ENCODE data around the gene ATG101. TPM values are rescaled to one million over a fixed set of nuclear protein-coding genes. Genes with fewer than 3 reads are reported as not detected.

ATG101 gene
- total and polyA plus RNA-seq, 9 of the 15 experiments (the other 6 are each of a cell fraction or from before 2014, with no cell fraction given) = 2.9 to 52.4 (median 29.7) TPM

- TF ChIP-seq CBX8 (IDR thresholded peaks at IDR 0.05; ENCODE audit: borderline replicate concordance, extremely low read depth, low read depth, low read length, poor library complexity, severe bottlenecking) (no peak), SMARCA4 (IDR thresholded peaks at IDR 0.05) (peak; percentile 38; the same call in 1 of the 2 replicates), KDM1A (IDR thresholded peaks at IDR 0.05) (no peak), ZNF717 (CRISPR knock-in tag; IDR thresholded peaks at IDR 0.05) (no peak), JUND (IDR thresholded peaks at IDR 0.05; ENCODE audit: borderline replicate concordance, low read depth, low read length) (peak; percentile 82), JUND (tag; IDR thresholded peaks at IDR 0.05; ENCODE audit: borderline replicate concordance, low read depth, low read length) (peak; percentile 81; the same call in 1 of the 3 replicates), NFIX (CRISPR knock-in tag; IDR thresholded peaks at IDR 0.05; ENCODE audit: low read depth) (no peak), FOXJ2 (tag; IDR thresholded peaks at IDR 0.05) (no peak), FOS (IDR thresholded peaks at IDR 0.05; ENCODE audit: extremely low read depth, insufficient read length) (peak; percentile 63), ZBTB49 (CRISPR knock-in tag; IDR thresholded peaks at IDR 0.05; ENCODE audit: borderline replicate concordance) (no peak), TEAD1 (CRISPR knock-in tag; IDR thresholded peaks at IDR 0.05) (no peak), ZKSCAN1 (IDR thresholded peaks at IDR 0.05; ENCODE audit: low read depth, low read length) (no peak), ZNF778 (CRISPR knock-in tag; IDR thresholded peaks at IDR 0.05) (no peak), RCOR1 (IDR thresholded peaks at IDR 0.05; ENCODE audit: borderline replicate concordance in 1 of 2, low read depth in 2 of 2, low read length in 2 of 2) (peak in 1 of 2 experiments; percentile 29; a peak in 1 of 4 replicates), BACH1 (tag; IDR thresholded peaks at IDR 0.05) (no peak), RBM15 (IDR thresholded peaks at IDR 0.05; ENCODE audit: insufficient read depth, low read length) (no peak), ZBTB12 (CRISPR knock-in tag; IDR thresholded peaks at IDR 0.05) (peak; percentile 42), MLLT1 (IDR thresholded peaks at IDR 0.05) (no peak), ZBTB1 (CRISPR knock-in tag; IDR thresholded peaks at IDR 0.05; ENCODE audit: borderline replicate concordance, low read depth) (no peak), GTF2B (IDR thresholded peaks at IDR 0.05; ENCODE audit: extremely low read depth, insufficient read length) (no peak), HDAC3 (IDR thresholded peaks at IDR 0.05; ENCODE audit: borderline replicate concordance, partially characterized antibody) (no peak), ZNF311 (CRISPR knock-in tag; IDR thresholded peaks at IDR 0.05) (no peak)
Measured at GRCh38 chr12:52032804-52033445, 36.9 kb upstream of the ATG101 start (continued).

Data from K562 (cell line).